ENCODE measurements around the gene PRKCA. TPM values are rescaled to one million over a fixed set of nuclear protein-coding genes. Genes with fewer than 3 reads are reported as not detected.

PRKCA gene
- total and polyA plus RNA-seq, 9 of the 15 experiments (the other 6 are each of a cell fraction or from before 2014, with no cell fraction given): 3.2 to 33.0 (median 17.8) TPM

GRCh38 chr17:66308856-66309255 lies 6.4 kb downstream of the PRKCA start (continued):
- TF ChIP-seq ZNF444 (CRISPR knock-in tag; IDR thresholded peaks at IDR 0.05): no peak
- TF ChIP-seq ATF1 (CRISPR knock-in tag; IDR thresholded peaks at IDR 0.05): no peak
- TF ChIP-seq ATF1 (tag; IDR thresholded peaks at IDR 0.05): no peak
- no peak for TF ChIP-seq ZC3H11A (IDR thresholded peaks at IDR 0.05; ENCODE audit: low read depth, low read length)

GRCh38 chr17:66309793-66310192 lies 7.4 kb downstream of the PRKCA start:
- no peaks in the 10 kb centered on the region for H3K9me1 ChIP-seq (ENCODE audit: control insufficient read depth, insufficient read depth, low read length)
- ATAC-seq: no peak
- H3K4me1 ChIP-seq (replicated peaks in 1 of 2; ENCODE audit: control insufficient read depth in 2 of 2, insufficient read depth in 2 of 2, low read length in 2 of 2): peaks cover 3% of the 10 kb centered on the region in 2 experiments; a peak in 2 of 5 replicates
- FAIRE-seq: no peak
- no peak overlapping the region for H3K4me3 ChIP-seq
- intact Hi-C loops (cut with micrococcal nuclease) (loop anchor here (10.0 kb wide), 1 partner anchor 95 kb away; no protein-coding TSS in a partner anchor), in situ Hi-C loops (cut with MboI) (no loop called here)
- peaks cover 42% of the 10 kb centered on the region for H3K79me2 ChIP-seq (ENCODE audit: control insufficient read depth, insufficient read depth, low read length)
- H3K4me2 ChIP-seq (ENCODE audit: insufficient read depth, low read length): no peak overlapping the region
- H3K36me3 ChIP-seq (ENCODE audit: control insufficient read depth, insufficient read depth, low read length): peaks cover 50% of the 10 kb centered on the region; the same call in 2 of the 3 replicates
- no peak for DNase-seq (ENCODE audit: extremely low read depth in 1 of 4, low spot score in 3 of 4)
- H3K9ac ChIP-seq (ENCODE audit: insufficient read depth in 1 of 2, low read depth in 2 of 2, low read length in 2 of 2): no peak overlapping the region
- no peaks in the 10 kb centered on the region for H3K27me3 ChIP-seq (ENCODE audit: control insufficient read depth in 2 of 2, insufficient read depth in 2 of 2, low read length in 2 of 2)
- ChIA-PET POLR2A (no interaction called here), CTCF (ENCODE audit: low intra/inter-chr PET ratio) (no interaction called here)
- H3K9me3 ChIP-seq (replicated peaks; ENCODE audit: control insufficient read depth, insufficient read depth, low read depth, low read length): no peaks in the 10 kb centered on the region
- no peak for TF ChIP-seq HOMEZ (CRISPR knock-in tag; IDR thresholded peaks at IDR 0.05)
- TF ChIP-seq ZNF395 (CRISPR knock-in tag; IDR thresholded peaks at IDR 0.05): no peak
- no peak for TF ChIP-seq RCOR1 (IDR thresholded peaks at IDR 0.05; ENCODE audit: borderline replicate concordance in 1 of 2, low read depth in 2 of 2, low read length in 2 of 2)
- TF ChIP-seq TRIM24 (IDR thresholded peaks at IDR 0.05): no peak
- TF ChIP-seq XRCC4 (IDR thresholded peaks at IDR 0.05; ENCODE audit: extremely low read depth, insufficient read depth, insufficient read length): no peak
- TF ChIP-seq MLX (CRISPR knock-in tag; conservative IDR thresholded peaks at IDR 0.05): no peak
- TF ChIP-seq NR1H2 (CRISPR knock-in tag; IDR thresholded peaks at IDR 0.05): no peak
- TF ChIP-seq E2F6 (IDR thresholded peaks at IDR 0.05; ENCODE audit: borderline replicate concordance in 1 of 2, extremely low read depth in 1 of 2, insufficient read depth in 1 of 2, insufficient read length in 1 of 2, low read depth in 1 of 2, low read length in 1 of 2, poor library complexity in 1 of 2, severe bottlenecking in 1 of 2): no peak
- TF ChIP-seq ZNF57 (CRISPR knock-in tag; IDR thresholded peaks at IDR 0.05): no peak
- TF ChIP-seq POLR2B (IDR thresholded peaks at IDR 0.05; ENCODE audit: low read depth, partially characterized antibody): no peak
- no peak for TF ChIP-seq RFX7 (CRISPR knock-in tag; IDR thresholded peaks at IDR 0.05)
- no peak for TF ChIP-seq SIN3B (IDR thresholded peaks at IDR 0.05; ENCODE audit: low read depth)
- no peak overlapping the region for H3K27ac ChIP-seq (ENCODE audit: extremely low read depth, low read depth, low read length)
- no TSS peak for BruUV-seq (replicated peaks)
- no peak overlapping the region for H2AFZ ChIP-seq (ENCODE audit: low read depth, low read length)
- no peaks in the 10 kb centered on the region for H4K20me1 ChIP-seq (replicated peaks; ENCODE audit: control insufficient read depth, insufficient read depth, low read length)
- WGBS (ENCODE audit: insufficient coverage, low coverage, missing lambda C conversion rate): 81% methylated on average over 4 of the region's 4 CpGs

All from K562 (cell line).